H1 (cell line): ENCODE results near the gene CARD14. TPM values are rescaled to one million over a fixed set of nuclear protein-coding genes. Genes with fewer than 3 reads are reported as not detected.

ENCODE experiments used
- BCL11A ChIP-seq, 2 experiments: IDR thresholded peaks; one replicate each; pipeline ENCODE4 v1.6.1; 2011; ENCODE audit warnings: low read depth in 2 of 2, low read length in 2 of 2, mild to moderate bottlenecking in 2 of 2
- CHD2 ChIP-seq: IDR thresholded peaks from 2 replicates; pipeline ENCODE4 v1.6.1; 2012; ENCODE audit warnings: low read length, improper control_type of control experiment
- FOSL1 ChIP-seq: IDR thresholded peaks from 2 replicates; pipeline ENCODE4 v1.6.1; 2011; ENCODE audit warnings: mild to moderate bottlenecking, low read depth, low read length, moderate library complexity; ENCODE audit not compliant: insufficient read depth
- JUN ChIP-seq: IDR thresholded peaks from 2 replicates; pipeline ENCODE4 v1.6.1; 2011; ENCODE audit warnings: low read depth, mild to moderate bottlenecking, improper control_type of control experiment, low read length
- KDM1A ChIP-seq: fragments of 200-600, 300-600 bp; sonication (generic); IDR thresholded peaks from 2 replicates; pipeline ENCODE4 v1.7.1; 2016; ENCODE audit warnings: mild to moderate bottlenecking, low read length, borderline replicate concordance
- PHF8 ChIP-seq: fragments of 200-600 bp; sonication (generic); conservative IDR thresholded peaks from 2 replicates; pipeline ENCODE4 v1.7.1; 2012; ENCODE audit warnings: low read depth, mild to moderate bottlenecking, inconsistent platforms, low read length, moderate library complexity
- SIN3A ChIP-seq, 2 experiments: IDR thresholded peaks in 1 of 2; conservative IDR thresholded peaks in 1 of 2; 2 replicates each; pipeline ENCODE4 v1.6.1; 2011 to 2012; ENCODE audit warnings: low read length in 2 of 2, improper control_type of control experiment in 1 of 2, low read depth in 1 of 2, mild to moderate bottlenecking in 1 of 2
- SRF ChIP-seq: IDR thresholded peaks from 2 replicates; pipeline ENCODE4 v1.6.1; 2011; ENCODE audit warnings: mild to moderate bottlenecking, low read depth, low read length, moderate library complexity
- polyA plus RNA-seq, 7 experiments: library from polyadenylated mRNA; depleted of rRNA in 3 of 7; stranded (reverse) in 5 of 7; unstranded in 2 of 7; fragments of >200 nt in 5 of 7; fragments of 200-250 nt in 2 of 7; gene quantifications; 1 replicate in 5 of 7; 2 replicates in 1 of 7; 4 replicates in 1 of 7; pipeline versions ENCODE4 v1.2.1 to v1.2.3, GENCODE V29; 2011 to 2013; ENCODE audit warnings: missing spikeins in 2 of 7, mixed read lengths in 2 of 7
- total RNA-seq: library from RNA; stranded (reverse); fragmentation: NEBNext Ultra II Directional; extraction: Animal tissue kit (Norgen Biotek cat#: 25700); gene quantifications from 2 replicates; pipeline ENCODE4 v1.2.1, GENCODE V29; 2021

CARD14 gene
- total and polyA plus RNA-seq, 2 of the 8 experiments (the other 6 are each of a cell fraction or from before 2014, with no cell fraction given) = 0.08 TPM; not detected in 1

DNA sequence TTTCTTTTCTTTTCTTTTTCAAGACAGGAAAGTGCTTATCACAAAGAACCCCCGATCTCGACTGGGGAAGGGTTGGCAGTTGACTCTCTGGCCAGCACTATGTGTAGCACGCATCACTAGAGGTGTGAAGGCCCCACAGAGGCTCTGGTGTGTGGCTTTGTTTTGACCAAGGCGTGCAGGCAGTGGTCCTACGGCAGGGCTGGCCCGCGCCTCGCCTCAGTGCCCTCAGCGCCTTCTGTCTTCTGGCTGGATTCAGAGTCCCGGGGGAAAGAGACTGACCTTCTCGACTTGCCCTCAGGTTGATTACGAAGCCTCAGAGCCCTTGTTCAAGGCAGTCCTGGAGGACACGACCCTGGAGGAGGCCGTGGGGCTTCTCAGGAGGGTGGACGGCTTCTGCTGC lies 31.6 kb downstream of the CARD14 start (continued):
- no peak for TF ChIP-seq CHD2
- TF ChIP-seq JUN = no peak
- TF ChIP-seq SIN3A (conservative IDR thresholded peaks at IDR 0.05 in 1 of 2, IDR thresholded peaks at IDR 0.05 in 1 of 2; ENCODE audit: low read depth in 1 of 2, low read length in 2 of 2) = no peak
- no peak for TF ChIP-seq FOSL1
- TF ChIP-seq PHF8 = no peak
- TF ChIP-seq SRF = no peak
- TF ChIP-seq KDM1A = no peak
- TF ChIP-seq BCL11A (IDR thresholded peaks at IDR 0.05; ENCODE audit: low read depth in 2 of 2, low read length in 2 of 2) = no peak
